Chondrocyte (in vitro differentiated cells): Measurements from ENCODE around the gene SGSM1. TPM values are rescaled to one million over a fixed set of nuclear protein-coding genes. Genes with fewer than 3 reads are reported as not detected.

Source experiments
- DNase-seq: peaks from one replicate; pipeline ENCODE4 v3.0.0; 2021; ENCODE audit warnings: mixed read lengths, low spot score
- H3K27ac Mint-ChIP-seq: one replicate; pipeline ENCODE4 v1.8.0; 2021; ENCODE audit warnings: mild to moderate bottlenecking, moderate library complexity, mixed read lengths; ENCODE audit not compliant: unreplicated experiment
- H3K27me3 Mint-ChIP-seq: 2 replicates; pipeline ENCODE4 v1.8.0; 2021; ENCODE audit warnings: low read depth, mixed read lengths
- H3K36me3 Mint-ChIP-seq: 2 replicates; pipeline ENCODE4 v1.8.0; 2021; ENCODE audit warnings: low read depth, mixed read lengths
- H3K4me1 Mint-ChIP-seq: 2 replicates; pipeline ENCODE4 v1.8.0; 2021; ENCODE audit warnings: low read depth, mild to moderate bottlenecking, mixed read lengths
- H3K4me3 Mint-ChIP-seq: one replicate; pipeline ENCODE4 v1.8.0; 2021; ENCODE audit warnings: mild to moderate bottlenecking, moderate library complexity, mixed read lengths; ENCODE audit not compliant: unreplicated experiment
- H3K9me3 Mint-ChIP-seq: 2 replicates; pipeline ENCODE4 v1.8.0; 2021; ENCODE audit warnings: low read depth, mixed read lengths
- total RNA-seq: library from RNA; stranded (reverse); gene quantifications from 3 replicates; pipeline ENCODE4 v1.2.1, GENCODE V29; 2021
- TF ChIP-seq, protein P1 (sequence below): fragments of 200-600 bp; sonication (generic); IDR thresholded peaks from 2 replicates; pipeline ENCODE4 v1.5.0; 2021; ENCODE audit warnings: antibody characterized with exemption, mild to moderate bottlenecking, moderate library complexity

The SGSM1 gene
- total RNA-seq, 1 donor from 2014 or later, result 0.05 TPM

DNA sequence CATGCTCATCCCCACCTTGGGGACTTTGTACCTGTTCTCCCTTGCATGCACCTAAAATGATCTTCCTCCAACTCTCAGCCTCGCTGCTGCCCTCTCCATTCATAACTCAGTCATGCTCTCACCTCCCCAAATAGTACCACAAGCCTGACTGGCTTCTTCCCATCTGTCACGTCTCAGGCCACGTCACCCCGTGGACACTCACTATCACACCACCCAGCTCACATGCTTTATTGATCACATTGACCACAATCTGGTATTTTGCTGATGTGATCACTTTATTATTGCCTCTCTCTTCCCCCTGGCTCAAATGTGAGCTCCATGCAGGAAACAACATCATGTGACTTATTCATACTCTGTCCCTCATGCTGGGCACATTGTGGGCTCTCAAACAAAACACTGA, 9.2 kb upstream of the SGSM1 start:
- DNase-seq, result no peak
- TF ChIP-seq, protein P1, sequence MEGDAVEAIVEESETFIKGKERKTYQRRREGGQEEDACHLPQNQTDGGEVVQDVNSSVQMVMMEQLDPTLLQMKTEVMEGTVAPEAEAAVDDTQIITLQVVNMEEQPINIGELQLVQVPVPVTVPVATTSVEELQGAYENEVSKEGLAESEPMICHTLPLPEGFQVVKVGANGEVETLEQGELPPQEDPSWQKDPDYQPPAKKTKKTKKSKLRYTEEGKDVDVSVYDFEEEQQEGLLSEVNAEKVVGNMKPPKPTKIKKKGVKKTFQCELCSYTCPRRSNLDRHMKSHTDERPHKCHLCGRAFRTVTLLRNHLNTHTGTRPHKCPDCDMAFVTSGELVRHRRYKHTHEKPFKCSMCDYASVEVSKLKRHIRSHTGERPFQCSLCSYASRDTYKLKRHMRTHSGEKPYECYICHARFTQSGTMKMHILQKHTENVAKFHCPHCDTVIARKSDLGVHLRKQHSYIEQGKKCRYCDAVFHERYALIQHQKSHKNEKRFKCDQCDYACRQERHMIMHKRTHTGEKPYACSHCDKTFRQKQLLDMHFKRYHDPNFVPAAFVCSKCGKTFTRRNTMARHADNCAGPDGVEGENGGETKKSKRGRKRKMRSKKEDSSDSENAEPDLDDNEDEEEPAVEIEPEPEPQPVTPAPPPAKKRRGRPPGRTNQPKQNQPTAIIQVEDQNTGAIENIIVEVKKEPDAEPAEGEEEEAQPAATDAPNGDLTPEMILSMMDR, result no peak
- H3K4me1 Mint-ChIP-seq, result no peaks in the 10 kb centered on the region
- H3K4me3 Mint-ChIP-seq, result no peak overlapping the region
- no peak overlapping the region for H3K27ac Mint-ChIP-seq
- no peaks in the 10 kb centered on the region for H3K36me3 Mint-ChIP-seq
- no peaks in the 10 kb centered on the region for H3K9me3 Mint-ChIP-seq
- H3K27me3 Mint-ChIP-seq, result peaks cover 21% of the 10 kb centered on the region

DNA sequence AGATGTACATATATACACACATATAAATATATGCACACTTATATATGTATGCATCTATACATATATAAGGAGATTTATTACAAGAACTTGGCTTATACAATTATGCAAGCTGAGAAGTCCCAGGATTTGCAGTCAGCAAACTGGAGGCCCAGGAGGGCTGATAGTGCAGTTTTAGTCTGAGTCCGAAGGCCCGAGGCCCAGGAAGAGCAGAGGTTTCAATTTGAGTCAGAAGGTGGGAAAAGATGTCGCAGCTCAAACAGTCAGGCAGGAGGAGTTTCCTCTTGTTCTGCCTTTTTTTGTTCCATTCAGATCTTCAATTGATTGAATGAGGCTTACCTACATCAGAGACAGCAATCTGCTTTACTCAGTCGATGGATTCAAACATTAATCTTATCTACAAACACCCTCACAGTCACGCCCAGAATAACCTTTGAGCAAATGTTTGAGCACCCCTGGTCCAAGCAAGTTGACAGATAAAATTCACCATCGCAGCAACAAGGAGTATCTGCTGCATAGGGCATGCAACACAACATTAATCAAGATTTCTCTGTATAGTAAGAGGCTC, 4.0 kb upstream of the SGSM1 start:
- no peak overlapping the region for H3K27ac Mint-ChIP-seq
- no peak for DNase-seq
- no peaks in the 10 kb centered on the region for H3K36me3 Mint-ChIP-seq
- TF ChIP-seq, protein P1, result no peak
- no peaks in the 10 kb centered on the region for H3K4me1 Mint-ChIP-seq
- no peaks in the 10 kb centered on the region for H3K9me3 Mint-ChIP-seq
- peaks cover 13% of the 10 kb centered on the region for H3K27me3 Mint-ChIP-seq
- no peak overlapping the region for H3K4me3 Mint-ChIP-seq

DNA sequence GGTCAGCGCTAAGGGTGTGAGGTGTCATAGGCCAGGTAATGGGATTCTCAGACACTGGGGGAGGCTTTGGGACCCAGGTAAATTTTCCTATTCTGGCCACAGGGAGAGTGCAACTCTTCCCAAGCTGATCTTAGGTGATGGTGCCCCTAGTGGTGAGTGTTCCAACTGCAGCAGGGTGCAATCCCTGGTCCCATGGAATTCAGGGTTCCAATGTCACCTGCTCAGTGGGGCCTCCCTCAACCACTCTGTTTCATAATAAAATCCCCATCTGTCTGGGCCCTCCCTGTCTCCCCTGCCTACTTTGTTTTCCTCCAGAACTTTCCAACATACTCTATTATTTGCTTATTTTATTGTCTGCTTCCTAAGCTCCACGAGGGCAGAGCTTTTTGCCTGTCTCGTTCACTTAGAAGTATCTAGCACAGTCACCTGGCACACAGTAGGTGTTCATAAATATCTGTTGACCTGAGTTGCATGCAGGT, 2.9 kb upstream of the SGSM1 start:
- H3K27me3 Mint-ChIP-seq, result peaks cover 11% of the 10 kb centered on the region
- no peak for DNase-seq
- TF ChIP-seq, protein P1, result peak; percentile 87
- no peak overlapping the region for H3K27ac Mint-ChIP-seq
- no peaks in the 10 kb centered on the region for H3K4me1 Mint-ChIP-seq
- no peaks in the 10 kb centered on the region for H3K36me3 Mint-ChIP-seq
- no peaks in the 10 kb centered on the region for H3K9me3 Mint-ChIP-seq
- no peak overlapping the region for H3K4me3 Mint-ChIP-seq

DNA sequence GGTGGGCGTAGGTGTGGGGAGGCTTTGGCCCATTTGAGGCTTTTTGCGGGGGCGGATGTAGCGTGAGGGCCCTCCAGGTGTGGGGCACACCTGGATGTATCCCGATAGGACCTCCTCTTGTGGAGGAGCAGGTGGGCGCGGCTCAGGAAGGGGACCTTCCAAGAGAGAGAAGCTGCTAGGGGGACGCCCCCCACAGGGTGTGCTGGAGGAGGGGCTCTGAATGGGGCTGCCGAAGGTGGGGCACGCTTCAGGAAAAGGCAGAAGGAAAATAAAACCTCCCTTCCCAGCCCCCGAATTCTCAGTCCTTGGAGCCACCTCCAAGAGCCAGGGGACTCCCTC, 621 bp downstream of the SGSM1 start:
- no peaks in the 10 kb centered on the region for H3K36me3 Mint-ChIP-seq
- no peak overlapping the region for H3K27ac Mint-ChIP-seq
- DNase-seq, result no peak

DNA sequence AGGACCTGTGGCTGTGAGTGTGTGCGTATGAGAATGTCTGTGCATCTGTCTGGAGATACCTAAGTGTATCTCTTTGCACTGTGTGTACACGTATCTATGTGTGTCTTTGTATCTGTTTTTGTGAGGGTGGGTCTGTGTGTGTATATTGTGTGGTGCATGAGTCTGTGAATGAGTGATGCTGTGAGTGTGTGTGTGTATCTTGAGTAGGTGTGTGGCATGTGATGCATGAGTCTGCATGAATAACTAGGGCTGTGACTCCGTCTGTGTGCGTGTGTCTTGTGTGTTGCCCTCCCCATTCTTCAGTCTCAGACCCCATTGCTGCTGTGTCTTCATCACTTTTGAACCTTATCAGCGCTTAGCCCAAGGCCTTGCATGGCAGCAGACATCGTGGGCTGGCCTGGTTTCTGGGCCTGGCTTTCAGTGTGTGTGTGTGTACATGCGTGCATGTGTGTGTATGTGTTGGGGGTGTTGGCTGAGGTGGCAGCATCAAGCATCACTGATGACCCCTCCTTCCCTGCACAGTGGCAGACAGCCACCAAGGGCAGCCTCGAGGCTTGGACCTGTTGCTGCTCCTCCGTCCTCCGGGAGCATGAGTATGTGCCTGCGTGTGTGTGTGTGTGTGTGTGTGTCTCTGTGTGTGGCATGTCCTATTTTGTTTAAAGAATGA, 1.4 kb downstream of the SGSM1 start:
- no peaks in the 10 kb centered on the region for H3K36me3 Mint-ChIP-seq
- H3K27me3 Mint-ChIP-seq, result peaks cover 26% of the 10 kb centered on the region
- H3K9me3 Mint-ChIP-seq, result no peaks in the 10 kb centered on the region
- TF ChIP-seq, protein P1, result no peak
- DNase-seq, result no peak
- H3K27ac Mint-ChIP-seq, result no peak overlapping the region
- H3K4me3 Mint-ChIP-seq, result no peak overlapping the region
- H3K4me1 Mint-ChIP-seq, result no peaks in the 10 kb centered on the region

More for the DNA sequence above, 621 bp downstream of the SGSM1 start:
- Mint-ChIP-seq H3K4me1 (no peaks in the 10 kb centered on the region), H3K4me3 (peak overlapping the region; percentile 35), H3K27me3 (peaks cover 22% of the 10 kb centered on the region), H3K9me3 (no peaks in the 10 kb centered on the region)
- TF ChIP-seq, protein P1, result no peak
